IMR-90 (cell line): ENCODE results near the gene TJAP1. TPM values are rescaled to one million over a fixed set of nuclear protein-coding genes. Genes with fewer than 3 reads are reported as not detected.
A peak's percentile ranks its signal among the peaks of the same experiment; 100 is the strongest.

Experiments used
- ATAC-seq: fragments of 200-7000 bp; cut with Tn5 transposase; 2 replicates; pipeline ENCODE4 v1.9.1; 2020; ENCODE audit warnings: low read depth, mild to moderate bottlenecking, moderate library complexity
- BruUV-seq: library from RNA; stranded (reverse); fragments of 400-500 nt; replicated peaks from 2 replicates; lab custom pipeline; 2021; lab: Mats Ljungman, UMichigan
- CTCF ChIA-PET: fragments of 300-600 bp; formaldehyde crosslinking; extraction: SDS; loops from one replicate; lab custom pipeline; 2021; ENCODE audit warnings: antibody characterized with exemption; lab: Yijun Ruan, JAX
- POLR2A ChIA-PET: fragments of 300-600 bp; sonication (Branson Sonifier 250); formaldehyde crosslinking; loops from one replicate; lab custom pipeline; 2022; ENCODE audit warnings: antibody characterized with exemption; ENCODE audit not compliant: unreplicated experiment; lab: Charles Lee
- DNase-seq: peaks from one replicate; pipeline ENCODE4 v3.0.0; 2013
- H2AFZ ChIP-seq: replicated peaks from 2 replicates; pipeline ENCODE3; 2013; ENCODE audit warnings: low read length, mild to moderate bottlenecking; ENCODE audit not compliant: poor library complexity
- H2AK5ac ChIP-seq: 2 replicates; pipeline ENCODE4 v1.6.1; 2013; ENCODE audit warnings: low read depth, low read length, inconsistent platforms
- H2AK9ac ChIP-seq: replicated peaks from 2 replicates; pipeline ENCODE3; 2013; ENCODE audit warnings: mild to moderate bottlenecking, low read depth, low read length, moderate library complexity; ENCODE audit not compliant: poor library complexity
- H2BK120ac ChIP-seq: 2 replicates; pipeline ENCODE4 v1.6.1; 2013; ENCODE audit warnings: low read depth, low read length, inconsistent platforms
- H2BK15ac ChIP-seq: 3 replicates; pipeline ENCODE4 v1.6.1; 2013; ENCODE audit warnings: low read depth, low read length, inconsistent platforms
- H2BK20ac ChIP-seq: 2 replicates; pipeline ENCODE4 v1.6.1; 2013; ENCODE audit warnings: low read depth, mild to moderate bottlenecking, inconsistent platforms, low read length, moderate library complexity
- H2BK5ac ChIP-seq: 2 replicates; pipeline ENCODE4 v1.6.1; 2013; ENCODE audit warnings: mild to moderate bottlenecking, low read depth, low read length, inconsistent platforms; ENCODE audit not compliant: poor library complexity, severe bottlenecking
- H3K14ac ChIP-seq: replicated peaks from 2 replicates; pipeline ENCODE4 v1.6.1; 2013; ENCODE audit warnings: low read depth, low read length, inconsistent platforms
- H3K18ac ChIP-seq: 2 replicates; pipeline ENCODE4 v1.6.1; 2013; ENCODE audit warnings: low read depth, low read length, control low read depth
- H3K23ac ChIP-seq: 2 replicates; pipeline ENCODE4 v1.6.1; 2013; ENCODE audit warnings: low read depth, low read length, inconsistent platforms
- H3K27ac ChIP-seq: 2 replicates; pipeline ENCODE4 v1.5.1; 2013; ENCODE audit warnings: mild to moderate bottlenecking, control low read depth, low read length; ENCODE audit not compliant: insufficient read depth
- H3K27me3 ChIP-seq: 2 replicates; pipeline ENCODE4 v1.6.1; 2013; ENCODE audit warnings: low read length; ENCODE audit not compliant: control insufficient read depth, insufficient read depth
- H3K36me3 ChIP-seq: 2 replicates; pipeline ENCODE4 v1.6.1; 2013; ENCODE audit warnings: low read length, mixed read lengths; ENCODE audit not compliant: control insufficient read depth, insufficient read depth
- H3K4ac ChIP-seq: 2 replicates; pipeline ENCODE4 v1.6.1; 2013; ENCODE audit warnings: low read depth, low read length, inconsistent platforms
- H3K4me1 ChIP-seq: 2 replicates; pipeline ENCODE4 v1.6.1; 2013; ENCODE audit warnings: low read length, mixed read lengths; ENCODE audit not compliant: control insufficient read depth, insufficient read depth
- H3K4me2 ChIP-seq: 2 replicates; pipeline ENCODE4 v1.6.1; 2013; ENCODE audit warnings: low read depth, mild to moderate bottlenecking, control low read depth, low read length, moderate library complexity
- H3K4me3 ChIP-seq: 2 replicates; pipeline ENCODE4 v1.5.1; 2013; ENCODE audit warnings: low read depth, mild to moderate bottlenecking, control low read depth, low read length, moderate library complexity; ENCODE audit not compliant: insufficient read depth
- H3K56ac ChIP-seq: 2 replicates; pipeline ENCODE4 v1.6.1; 2013; ENCODE audit warnings: low read length, inconsistent platforms; ENCODE audit not compliant: insufficient read depth; ENCODE audit errors: extremely low read depth
- H3K79me1 ChIP-seq, 2 experiments: 2 replicates each; pipeline ENCODE4 v1.6.1; 2013; ENCODE audit warnings: low read length in 2 of 2, inconsistent platforms in 1 of 2, low read depth in 1 of 2
- H3K9ac ChIP-seq: 2 replicates; pipeline ENCODE4 v1.6.1; 2013; ENCODE audit warnings: low read depth, low read length, control low read depth
- H3K9me1 ChIP-seq: 2 replicates; pipeline ENCODE4 v1.6.1; 2013; ENCODE audit warnings: low read length, inconsistent platforms; ENCODE audit not compliant: insufficient read depth
- H3K9me3 ChIP-seq: 2 replicates; pipeline ENCODE4 v1.6.1; 2013; ENCODE audit warnings: low read length; ENCODE audit not compliant: control insufficient read depth, insufficient read depth
- H4K20me1 ChIP-seq: 2 replicates; pipeline ENCODE4 v1.6.1; 2013; ENCODE audit warnings: low read length, inconsistent platforms; ENCODE audit not compliant: insufficient read depth
- H4K5ac ChIP-seq: 2 replicates; pipeline ENCODE4 v1.6.1; 2013; ENCODE audit warnings: mild to moderate bottlenecking, low read depth, low read length, control low read depth
- H4K8ac ChIP-seq, 2 experiments: 2 replicates each; pipeline ENCODE4 v1.6.1; 2013; ENCODE audit warnings: low read depth in 2 of 2, low read length in 2 of 2, control low read depth in 1 of 2, inconsistent platforms in 1 of 2
- H4K91ac ChIP-seq: 2 replicates; pipeline ENCODE4 v1.6.1; 2013; ENCODE audit warnings: low read depth, low read length, inconsistent platforms; ENCODE audit not compliant: insufficient read depth
- CHD1 ChIP-seq: IDR thresholded peaks from 2 replicates; pipeline ENCODE4 v1.6.1; 2012; ENCODE audit warnings: low read depth, low read length, improper control_type of control experiment
- FOS ChIP-seq: fragments of 150-350 bp; IDR thresholded peaks from 2 replicates; pipeline ENCODE4 v1.6.1; 2016; ENCODE audit warnings: low read depth, low read length
- MAFK ChIP-seq: IDR thresholded peaks from 2 replicates; pipeline ENCODE4 v1.6.1; 2012; ENCODE audit warnings: low read depth, low read length, improper control_type of control experiment
- MAZ ChIP-seq: IDR thresholded peaks from 2 replicates; pipeline ENCODE4 v1.6.1; 2012; ENCODE audit warnings: low read depth, mild to moderate bottlenecking, low read length, improper control_type of control experiment, moderate library complexity, borderline replicate concordance
- MXI1 ChIP-seq: IDR thresholded peaks from 2 replicates; pipeline ENCODE4 v1.6.1; 2012; ENCODE audit warnings: low read depth, mild to moderate bottlenecking, low read length, moderate library complexity, borderline replicate concordance
- RAD21 ChIP-seq: IDR thresholded peaks from 2 replicates; pipeline ENCODE4 v1.6.1; 2012; ENCODE audit warnings: low read length, improper control_type of control experiment
- RFX5 ChIP-seq: IDR thresholded peaks from 2 replicates; pipeline ENCODE4 v1.8.0; 2012; ENCODE audit warnings: low read depth, mild to moderate bottlenecking, low read length, moderate library complexity
- SMC3 ChIP-seq: fragments of 150-350 bp; IDR thresholded peaks from 2 replicates; pipeline ENCODE4 v1.6.1; 2016; ENCODE audit warnings: low read depth, mild to moderate bottlenecking, antibody characterized with exemption, low read length, moderate library complexity
- WGBS, 2 experiments: methylation state at CpG; one replicate each; pipeline versions ENCODE4 v1.1.5 to v1.1.7; 2013; ENCODE audit warnings: missing lambda C conversion rate in 2 of 2; ENCODE audit not compliant: insufficient read length in 1 of 2; ENCODE audit errors: extremely low coverage in 2 of 2; 5-methylcytosine and 5-hydroxymethylcytosine counted together
- dilution Hi-C: fragments of 300-500 bp; cut with HindIII; formaldehyde crosslinking; loops from one replicate; pipeline ENCODE4 v1.14.3; 2018; ENCODE audit warnings: low sequenced_read_pairs; ENCODE audit not compliant: unreplicated experiment
- in situ Hi-C: fragments of 300-500 bp; cut with MboI; formaldehyde crosslinking; loops from 3 replicates; pipeline ENCODE4 v1.14.3; 2019; ENCODE audit warnings: low sequenced_read_pairs, inconsistent platforms, mixed read lengths
- intact Hi-C: fragments of 100-400 bp; cut with micrococcal nuclease; formaldehyde crosslinking; loops from 2 replicates; pipeline ENCODE4 v1.10.0; 2022
- polyA plus RNA-seq, 3 experiments: library from polyadenylated mRNA; depleted of rRNA; stranded (reverse); fragments of >200 nt; gene quantifications; 2 replicates each; pipeline ENCODE4 v1.2.3, GENCODE V29; 2012; ENCODE audit warnings: low replicate concordance in 1 of 3
- total RNA-seq: library from RNA; depleted of rRNA; stranded (reverse); fragments of >200 nt; gene quantifications from 2 replicates; pipeline ENCODE4 v1.2.3, GENCODE V29; 2012
- TF ChIP-seq, protein P1 (sequence below): fragments of 150-350 bp; IDR thresholded peaks from 2 replicates; pipeline ENCODE4 v1.6.1; 2016; ENCODE audit warnings: low read depth, mild to moderate bottlenecking, low read length, moderate library complexity, borderline replicate concordance

TJAP1 gene
- total and polyA plus RNA-seq, 2 of the 4 experiments (the other 2 are of a cell fraction): 12.2 to 34.2 TPM

DNA sequence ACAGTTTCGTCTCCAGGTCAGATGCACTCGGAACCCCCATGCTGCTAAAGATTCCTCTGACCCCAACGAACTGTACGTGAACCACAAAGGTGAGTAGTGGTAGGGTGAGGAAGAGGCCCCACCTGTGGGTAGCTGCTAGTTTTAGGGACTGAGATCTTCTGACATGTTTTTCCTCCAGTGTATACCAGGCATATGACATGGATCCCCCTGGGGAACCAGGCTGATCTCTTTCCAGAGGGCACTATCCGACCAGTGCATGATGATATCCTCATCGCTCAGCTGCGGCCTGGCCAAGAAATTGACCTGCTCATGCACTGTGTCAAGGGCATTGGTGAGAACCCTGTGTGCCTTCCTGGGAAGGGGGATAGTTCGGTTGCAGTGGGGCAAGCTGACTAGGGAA, 42.7 kb downstream of the TJAP1 start:
- H3K27ac ChIP-seq: no peak overlapping the region
- H3K4ac ChIP-seq: no peak overlapping the region
- H3K14ac ChIP-seq: no peak overlapping the region
- TSS peak; percentile 34 for BruUV-seq
- no peak overlapping the region for H4K8ac ChIP-seq
- no peak overlapping the region for H2BK20ac ChIP-seq
- H3K56ac ChIP-seq: no peak overlapping the region
- no peak overlapping the region for H4K91ac ChIP-seq
- H3K4me2 ChIP-seq: no peak overlapping the region
- H2AFZ ChIP-seq: no peak overlapping the region
- no peaks in the 10 kb centered on the region for H3K27me3 ChIP-seq
- H3K9me1 ChIP-seq: peaks cover 14% of the 10 kb centered on the region; the same call in 1 of the 2 replicates
- ATAC-seq (no peak), DNase-seq (no peak)
- H4K5ac ChIP-seq: no peak overlapping the region
- H3K4me3 ChIP-seq: no peak overlapping the region
- in situ Hi-C loops (no loop called here), intact Hi-C loops (loop anchor here (5.0 kb wide), 1 partner anchor 42 kb away; no protein-coding TSS in a partner anchor), dilution Hi-C loops (no loop called here)
- CTCF ChIA-PET: no interaction called here
- POLR2A ChIA-PET: no interaction called here
- no peak overlapping the region for H2BK15ac ChIP-seq
- peaks cover 58% of the 10 kb centered on the region for H3K36me3 ChIP-seq
- TF ChIP-seq CHD1: no peak
- TF ChIP-seq, protein P1, sequence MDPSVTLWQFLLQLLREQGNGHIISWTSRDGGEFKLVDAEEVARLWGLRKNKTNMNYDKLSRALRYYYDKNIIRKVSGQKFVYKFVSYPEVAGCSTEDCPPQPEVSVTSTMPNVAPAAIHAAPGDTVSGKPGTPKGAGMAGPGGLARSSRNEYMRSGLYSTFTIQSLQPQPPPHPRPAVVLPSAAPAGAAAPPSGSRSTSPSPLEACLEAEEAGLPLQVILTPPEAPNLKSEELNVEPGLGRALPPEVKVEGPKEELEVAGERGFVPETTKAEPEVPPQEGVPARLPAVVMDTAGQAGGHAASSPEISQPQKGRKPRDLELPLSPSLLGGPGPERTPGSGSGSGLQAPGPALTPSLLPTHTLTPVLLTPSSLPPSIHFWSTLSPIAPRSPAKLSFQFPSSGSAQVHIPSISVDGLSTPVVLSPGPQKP: no peak
- TF ChIP-seq MAFK: no peak
- no peak for TF ChIP-seq FOS
- no peak for TF ChIP-seq MXI1
- no peak for TF ChIP-seq MAZ
- no peak for TF ChIP-seq RFX5
- TF ChIP-seq SMC3: no peak
- TF ChIP-seq RAD21: no peak
- 91% methylated on average over 4 of the region's 8 CpGs; no CpG with 5 or more reads in 1 of the 2 experiments for WGBS, 2 experiments
- no peak overlapping the region for H2AK9ac ChIP-seq
- H2BK5ac ChIP-seq: no peak overlapping the region
- H3K23ac ChIP-seq: no peak overlapping the region
- H2BK120ac ChIP-seq: no peak overlapping the region
- H3K18ac ChIP-seq: no peak overlapping the region
- H3K4me1 ChIP-seq: peaks cover 13% of the 10 kb centered on the region
- H3K9ac ChIP-seq: no peak overlapping the region
- H3K9me3 ChIP-seq: no peaks in the 10 kb centered on the region
- H2AK5ac ChIP-seq: no peak overlapping the region
- peaks cover 24 to 60% of the 10 kb centered on the region in 2 experiments for H3K79me1 ChIP-seq
- no peaks in the 10 kb centered on the region; the same call in 1 of the 2 replicates for H4K20me1 ChIP-seq
